ENCODE measurements around the gene NEK9. TPM values are rescaled to one million over a fixed set of nuclear protein-coding genes. Genes with fewer than 3 reads are reported as not detected.

The NEK9 gene
- total and polyA plus RNA-seq, 4 donors = 13.4 to 46.0 (median 29.8) TPM

GRCh38 chr14:75049136-75049535, 77.7 kb downstream of the NEK9 start:
- H3K9me3 ChIP-seq (ENCODE audit: control insufficient read depth in 4 of 4, low read length in 3 of 4) = no peaks in the 10 kb centered on the region
- no peaks in the 10 kb centered on the region for H3K36me3 ChIP-seq (ENCODE audit: control insufficient read depth in 4 of 4, insufficient read depth in 3 of 4, low read depth in 1 of 4, low read length in 3 of 4)
- H3K4me1 ChIP-seq (ENCODE audit: control insufficient read depth in 4 of 4, insufficient read depth in 4 of 4, low read length in 3 of 4) = peaks cover 0 to 10% (median 5%) of the 10 kb centered on the region in 4 donors
- H3K4me3 ChIP-seq (ENCODE audit: low read depth in 1 of 3, low read length in 3 of 3) = no peak overlapping the region
- no peaks in the 10 kb centered on the region for H3K27me3 ChIP-seq (ENCODE audit: control insufficient read depth in 4 of 4, insufficient read depth in 4 of 4, low read length in 3 of 4)
- H3K9ac ChIP-seq (ENCODE audit: low read depth in 1 of 2, low read length in 2 of 2) = no peak overlapping the region
- WGBS = 88% methylated on average over 5 of the region's 5 CpGs
- no peak for TF ChIP-seq ATF3 (IDR thresholded peaks at IDR 0.05)
- no peak for TF ChIP-seq NR2F2 (IDR thresholded peaks at IDR 0.05)
- TF ChIP-seq EGR1 (IDR thresholded peaks at IDR 0.05; ENCODE audit: low read depth in 2 of 2) = no peak
- no peak for TF ChIP-seq FOXA1 (IDR thresholded peaks at IDR 0.05)
- no peak for TF ChIP-seq SP1 (IDR thresholded peaks at IDR 0.05)
- DNase-seq (ENCODE audit: low spot score) = no peak
- H3K27ac ChIP-seq (ENCODE audit: low read depth in 1 of 2, low read length in 2 of 2) = peak overlapping the region in 1 of 2 donors; percentile 18

- H3K4me1 ChIP-seq (ENCODE audit: control insufficient read depth in 4 of 4, insufficient read depth in 4 of 4, low read length in 3 of 4) = peaks cover 0 to 10% (median 5%) of the 10 kb centered on the region in 4 donors
- no peak overlapping the region for H3K4me3 ChIP-seq (ENCODE audit: low read depth in 1 of 3, low read length in 3 of 3)
- TF ChIP-seq FOXA2 (IDR thresholded peaks at IDR 0.05) (no peak), TAF1 (conservative IDR thresholded peaks at IDR 0.05) (no peak), RXRA (IDR thresholded peaks at IDR 0.05) (no peak), HNF4G (IDR thresholded peaks at IDR 0.05) (no peak), REST (IDR thresholded peaks at IDR 0.05) (no peak), YY1 (IDR thresholded peaks at IDR 0.05) (no peak), NR2F2 (IDR thresholded peaks at IDR 0.05) (no peak), GABPA (IDR thresholded peaks at IDR 0.05 in 1 of 2, conservative IDR thresholded peaks at IDR 0.05 in 1 of 2) (no peak), FOXA1 (IDR thresholded peaks at IDR 0.05) (no peak), EGR1 (IDR thresholded peaks at IDR 0.05; ENCODE audit: low read depth in 2 of 2) (no peak)
- TF ChIP-seq, protein P1, sequence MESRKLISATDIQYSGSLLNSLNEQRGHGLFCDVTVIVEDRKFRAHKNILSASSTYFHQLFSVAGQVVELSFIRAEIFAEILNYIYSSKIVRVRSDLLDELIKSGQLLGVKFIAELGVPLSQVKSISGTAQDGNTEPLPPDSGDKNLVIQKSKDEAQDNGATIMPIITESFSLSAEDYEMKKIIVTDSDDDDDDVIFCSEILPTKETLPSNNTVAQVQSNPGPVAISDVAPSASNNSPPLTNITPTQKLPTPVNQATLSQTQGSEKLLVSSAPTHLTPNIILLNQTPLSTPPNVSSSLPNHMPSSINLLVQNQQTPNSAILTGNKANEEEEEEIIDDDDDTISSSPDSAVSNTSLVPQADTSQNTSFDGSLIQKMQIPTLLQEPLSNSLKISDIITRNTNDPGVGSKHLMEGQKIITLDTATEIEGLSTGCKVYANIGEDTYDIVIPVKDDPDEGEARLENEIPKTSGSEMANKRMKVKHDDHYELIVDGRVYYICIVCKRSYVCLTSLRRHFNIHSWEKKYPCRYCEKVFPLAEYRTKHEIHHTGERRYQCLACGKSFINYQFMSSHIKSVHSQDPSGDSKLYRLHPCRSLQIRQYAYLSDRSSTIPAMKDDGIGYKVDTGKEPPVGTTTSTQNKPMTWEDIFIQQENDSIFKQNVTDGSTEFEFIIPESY (IDR thresholded peaks at IDR 0.05) = no peak
- no peaks in the 10 kb centered on the region for H3K9me3 ChIP-seq (ENCODE audit: control insufficient read depth in 4 of 4, low read length in 3 of 4)
- no peaks in the 10 kb centered on the region for H3K36me3 ChIP-seq (ENCODE audit: control insufficient read depth in 4 of 4, insufficient read depth in 3 of 4, low read depth in 1 of 4, low read length in 3 of 4)
- no peak overlapping the region for H3K9ac ChIP-seq (ENCODE audit: low read depth in 1 of 2, low read length in 2 of 2)
- 96% methylated on average over 2 of the region's 2 CpGs for WGBS
- no peak for DNase-seq (ENCODE audit: low spot score)
- H3K27ac ChIP-seq (ENCODE audit: low read depth in 1 of 2, low read length in 2 of 2) = no peak overlapping the region
- no peaks in the 10 kb centered on the region for H3K27me3 ChIP-seq (ENCODE audit: control insufficient read depth in 4 of 4, insufficient read depth in 4 of 4, low read length in 3 of 4)
Measured at GRCh38 chr14:75048101-75048500, 78.7 kb downstream of the NEK9 start.

- H3K27me3 ChIP-seq (ENCODE audit: control insufficient read depth in 4 of 4, insufficient read depth in 4 of 4, low read length in 3 of 4) = no peaks in the 10 kb centered on the region
- H3K4me1 ChIP-seq (ENCODE audit: control insufficient read depth in 4 of 4, insufficient read depth in 4 of 4, low read length in 3 of 4) = peaks cover under 1 to 11% (median 8%) of the 10 kb centered on the region in 4 donors
- no peak overlapping the region for H3K9ac ChIP-seq (ENCODE audit: low read depth in 1 of 2, low read length in 2 of 2)
- whole genome bisulfite sequencing = 95% methylated on average over 4 of the region's 4 CpGs
- no peak for DNase-seq (ENCODE audit: low spot score)
- H3K4me3 ChIP-seq (ENCODE audit: low read depth in 1 of 3, low read length in 3 of 3) = no peak overlapping the region
- no peaks in the 10 kb centered on the region for H3K36me3 ChIP-seq (ENCODE audit: control insufficient read depth in 4 of 4, insufficient read depth in 3 of 4, low read depth in 1 of 4, low read length in 3 of 4)
- H3K9me3 ChIP-seq (ENCODE audit: control insufficient read depth in 4 of 4, low read length in 3 of 4) = no peaks in the 10 kb centered on the region
- no peak overlapping the region for H3K27ac ChIP-seq (ENCODE audit: low read depth in 1 of 2, low read length in 2 of 2)
- TF ChIP-seq GABPA (IDR thresholded peaks at IDR 0.05 in 1 of 2, conservative IDR thresholded peaks at IDR 0.05 in 1 of 2) = no peak
- no peak for TF ChIP-seq RAD21 (IDR thresholded peaks at IDR 0.05)
- TF ChIP-seq TAF1 (conservative IDR thresholded peaks at IDR 0.05) = no peak
- no peak for TF ChIP-seq FOXA2 (IDR thresholded peaks at IDR 0.05)
- no peak for TF ChIP-seq SP1 (IDR thresholded peaks at IDR 0.05)
- no peak for TF ChIP-seq NR2F2 (IDR thresholded peaks at IDR 0.05)
- TF ChIP-seq CTCF (IDR thresholded peaks at IDR 0.05; ENCODE audit: low read depth, low read length, missing input control) = no peak
- no peak for TF ChIP-seq REST (IDR thresholded peaks at IDR 0.05)
- no peak for TF ChIP-seq ATF3 (IDR thresholded peaks at IDR 0.05)
- TF ChIP-seq HNF4G (IDR thresholded peaks at IDR 0.05) = no peak
- TF ChIP-seq JUND (IDR thresholded peaks at IDR 0.05) = no peak
Measured at GRCh38 chr14:75047506-75047905, 79.3 kb downstream of the NEK9 start.
